Measurements from ENCODE around the gene PRKCB. TPM values are rescaled to one million over a fixed set of nuclear protein-coding genes. Genes with fewer than 3 reads are reported as not detected.

PRKCB gene
- total and polyA plus RNA-seq, 2 experiments from 2014 or later, result 3.7 to 16.4 TPM

- ATAC-seq (no peak), DNase-seq (ENCODE audit: low spot score) (no peak)
- H3K4me3 Mint-ChIP-seq, result no peak overlapping the region
- TF ChIP-seq EZH2 (IDR thresholded peaks at IDR 0.05; ENCODE audit: low read depth, unreplicated experiment), result no peak
- no peak for TF ChIP-seq POLR2AphosphoS5 (IDR thresholded peaks at IDR 0.05; ENCODE audit: low read depth)
- TF ChIP-seq ZNF114 (CRISPR knock-in tag; IDR thresholded peaks at IDR 0.05), result no peak
- no peak for TF ChIP-seq ZNF462 (CRISPR knock-in tag; IDR thresholded peaks at IDR 0.05)
- TF ChIP-seq CTCF (conservative IDR thresholded peaks at IDR 0.05; ENCODE audit: low read depth in 2 of 2), result no peak
- H3K4me3 ChIP-seq, result no peak overlapping the region
- H3K4me2 ChIP-seq, result no peak overlapping the region
- H3K36me3 ChIP-seq (ENCODE audit: insufficient read depth), result no peaks in the 10 kb centered on the region
- H3K36me3 Mint-ChIP-seq (ENCODE audit: low read depth), result no peaks in the 10 kb centered on the region
- no peaks in the 10 kb centered on the region; the same call in 2 of the 3 replicates for H3K9me3 Mint-ChIP-seq
- no peaks in the 10 kb centered on the region for H3K27me3 ChIP-seq (ENCODE audit: insufficient read depth)
- H3F3A ChIP-seq (replicated peaks; ENCODE audit: low read depth), result no peaks in the 10 kb centered on the region
- H3K27ac ChIP-seq (ENCODE audit: low read depth), result no peak overlapping the region
- H3K79me2 ChIP-seq (replicated peaks; ENCODE audit: insufficient read depth), result no peaks in the 10 kb centered on the region
- H3K4me1 ChIP-seq (ENCODE audit: insufficient read depth), result peaks cover 17% of the 10 kb centered on the region
- peaks cover 26% of the 10 kb centered on the region for H3K4me1 Mint-ChIP-seq
- no peak overlapping the region for H2AFZ ChIP-seq
- H3K27me3 Mint-ChIP-seq (ENCODE audit: insufficient read depth, low read depth, poor library complexity), result peaks cover 4% of the 10 kb centered on the region
- no peaks in the 10 kb centered on the region for H4K20me1 ChIP-seq (replicated peaks; ENCODE audit: insufficient read depth)
- H3K27ac Mint-ChIP-seq, result no peak overlapping the region
- H3K9me2 ChIP-seq (ENCODE audit: insufficient read depth), result peaks cover 6% of the 10 kb centered on the region; the same call in 1 of the 2 replicates
These were observed 86.6 kb downstream of the PRKCB start for GRCh38 chr16:23922406-23922805.
